Spleen (tissue), 11 donors: Measurements from ENCODE around the gene RNF187. TPM values are rescaled to one million over a fixed set of nuclear protein-coding genes. Genes with fewer than 3 reads are reported as not detected.

Source experiments
- DNase-seq: peaks from one replicate; pipeline ENCODE4 v3.0.0-alpha.2; 2020
- H3K27ac ChIP-seq, 8 donors: fragments of 200-600 bp; sonication (generic) in 7 of 8; 1 replicate in 4 of 8; 2 replicates in 4 of 8; pipeline versions ENCODE4 v1.5.0 to v1.8.0; 2016 to 2021; ENCODE audit warnings: inconsistent platforms in 4 of 8, mild to moderate bottlenecking in 4 of 8, moderate library complexity in 1 of 8
- H3K27me3 ChIP-seq, 7 donors: fragments of 200-600 bp; sonication (generic) in 6 of 7; replicated peaks in 1 of 7; 1 replicate in 4 of 7; 2 replicates in 3 of 7; pipeline versions ENCODE4 v1.5.0 to v1.8.0; 2016 to 2021; ENCODE audit warnings: inconsistent platforms in 3 of 7, mild to moderate bottlenecking in 1 of 7
- H3K36me3 ChIP-seq, 6 donors: fragments of 200-600 bp; sonication (generic) in 5 of 6; 1 replicate in 4 of 6; 2 replicates in 2 of 6; pipeline versions ENCODE4 v1.5.0 to v1.8.0; 2016 to 2021; ENCODE audit warnings: inconsistent platforms in 2 of 6
- H3K4me1 ChIP-seq, 6 donors: fragments of 200-600 bp; sonication (generic) in 5 of 6; 1 replicate in 3 of 6; 2 replicates in 3 of 6; pipeline versions ENCODE4 v1.5.0 to v1.8.0; 2016 to 2021; ENCODE audit warnings: inconsistent platforms in 3 of 6
- H3K4me3 ChIP-seq, 8 donors: fragments of 200-600 bp; sonication (generic) in 7 of 8; 1 replicate in 4 of 8; 2 replicates in 4 of 8; pipeline versions ENCODE4 v1.5.0 to v1.8.0; 2016 to 2021; ENCODE audit warnings: inconsistent platforms in 4 of 8, mild to moderate bottlenecking in 4 of 8, moderate library complexity in 2 of 8
- H3K9me3 ChIP-seq, 8 donors: fragments of 200-600 bp; sonication (generic) in 7 of 8; 1 replicate in 4 of 8; 2 replicates in 4 of 8; pipeline versions ENCODE4 v1.5.0 to v1.8.0; 2016 to 2021; ENCODE audit warnings: inconsistent platforms in 4 of 8
- CTCF ChIP-seq, 11 experiments: fragments of 200-600 bp in 7 of 11; fragments of 450-650 bp in 4 of 11; sonication (generic) in 4 of 11; IDR thresholded peaks in 8 of 11; conservative IDR thresholded peaks in 3 of 11; 1 replicate in 7 of 11; 2 replicates in 4 of 11; pipeline versions ENCODE4 v1.4.0 to v1.8.0; 2016 to 2021; ENCODE audit warnings: antibody characterized with exemption in 11 of 11, inconsistent platforms in 4 of 11, mild to moderate bottlenecking in 1 of 11
- POLR2A ChIP-seq, 3 donors: fragments of 450-650 bp; IDR thresholded peaks; one replicate each; pipeline ENCODE4 v1.5.1; 2017; ENCODE audit warnings: antibody characterized with exemption in 3 of 3, mild to moderate bottlenecking in 1 of 3
- POLR2AphosphoS5 ChIP-seq, 3 donors: sonication (generic); formaldehyde crosslinking; IDR thresholded peaks; one replicate each; pipeline ENCODE4 v1.5.1; 2017; ENCODE audit warnings: antibody characterized with exemption in 3 of 3
- WGBS, 5 donors: extraction: QIAGEN DNeasy Blood & Tissue Kit in 3 of 5; methylation state at CpG; one replicate each; pipeline versions ENCODE4 v1.1.5 to v1.1.7; 2013 to 2018; 5-methylcytosine and 5-hydroxymethylcytosine counted together
- intact Hi-C: fragments of 100-400 bp; cut with DNase I; formaldehyde crosslinking; loops from one replicate; pipeline ENCODE4 v1.15.0; 2023; ENCODE audit warnings: low total_unique reads
- polyA plus RNA-seq, 3 donors: library from polyadenylated mRNA; stranded (reverse); fragments of 200-250 nt; gene quantifications; one replicate each; pipeline ENCODE4 v1.2.1, GENCODE V29; 2013
- total RNA-seq, 7 donors: library from RNA; depleted of rRNA in 3 of 7; stranded (reverse); fragments of >200 nt in 3 of 7; fragmentation: NEBNext Ultra II Directional in 4 of 7; extraction: Animal tissue kit (Norgen Biotek cat#: 25700) in 4 of 7; gene quantifications; one replicate each; pipeline versions ENCODE4 v1.1.0 to v1.2.1, GENCODE V29; 2016 to 2021
- donor health status: healthy with polysubstance abuse.
- donor health status: DM: no; HTN: no; CAD: no; lungs with moderate emphysema.
- donor health status: DM: no; HTN: no; CAD: no.
- donor health status: Bipolar disorder and iron deficiency.
- donor health status: healthy.
- donor health status: DM: no; HTN: no; CAD: no.
- donor health status: DM: yes; HTN: yes; CAD: no.

RNF187 gene
- total and polyA plus RNA-seq, 10 donors = 21.4 to 118 (median 60.4) TPM

- 93 to 100% (median 97%) methylated on average over 3 of the region's 3 CpGs for WGBS, 5 donors
- Histone ChIP-seq H3K4me1 (peaks cover 9 to 47% (median 30%) of the 10 kb centered on the region in 6 donors), H3K4me3 (no peak overlapping the region), H3K9me3 (no peaks in the 10 kb centered on the region), H3K27me3 (peaks cover 0 to 21% (median 0%) of the 10 kb centered on the region in 7 donors), H3K36me3 (peaks cover 0 to 8% (median 0%) of the 10 kb centered on the region in 6 donors), H3K27ac (no peak overlapping the region)
- no peak for DNase-seq
- TF ChIP-seq CTCF (IDR thresholded peaks at IDR 0.05 in 8 of 11, conservative IDR thresholded peaks at IDR 0.05 in 3 of 11) (no peak), POLR2AphosphoS5 (IDR thresholded peaks at IDR 0.05) (no peak), POLR2A (IDR thresholded peaks at IDR 0.05) (no peak)
- intact Hi-C loops = no loop called here
Measured at GRCh38 chr1:228453614-228454013, 33.6 kb upstream of the RNF187 start.

GRCh38 chr1:228454238-228454637 is 32.9 kb upstream of the RNF187 start:
- TF ChIP-seq POLR2AphosphoS5 (IDR thresholded peaks at IDR 0.05) = no peak
- TF ChIP-seq POLR2A (IDR thresholded peaks at IDR 0.05) = no peak
- TF ChIP-seq CTCF (IDR thresholded peaks at IDR 0.05 in 8 of 11, conservative IDR thresholded peaks at IDR 0.05 in 3 of 11) = no peak
- no peak for DNase-seq
- Histone ChIP-seq H3K9me3 (no peaks in the 10 kb centered on the region), H3K27me3 (peaks cover 0 to 28% (median 0%) of the 10 kb centered on the region in 7 donors), H3K36me3 (peaks cover 0 to 8% (median 0%) of the 10 kb centered on the region in 6 donors), H3K4me1 (peaks cover 13 to 53% (median 35%) of the 10 kb centered on the region in 6 donors), H3K27ac (no peak overlapping the region), H3K4me3 (no peak overlapping the region)
- intact Hi-C loops = no loop called here
- WGBS, 5 donors = 61 to 92% (median 88%) methylated on average over 1 of the region's 1 CpG

DNA sequence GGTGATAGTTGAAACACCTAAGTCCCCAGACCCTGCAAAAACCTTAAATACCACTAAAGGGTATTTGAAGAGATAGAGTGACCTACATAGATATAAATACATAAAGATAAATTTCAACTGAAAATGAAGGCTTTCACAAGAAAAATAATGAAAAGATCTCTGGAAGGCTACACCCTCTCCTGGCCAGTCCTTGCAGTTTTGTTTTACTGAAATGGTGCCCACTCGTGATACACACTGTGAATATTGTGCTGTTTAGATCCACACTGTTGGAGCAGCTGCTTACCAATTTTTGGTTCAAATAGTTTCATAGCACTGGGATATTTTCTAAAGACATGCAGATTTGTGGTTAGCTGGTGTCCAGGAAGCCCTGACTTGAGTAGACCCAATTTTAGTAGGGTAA is 31.5 kb upstream of the RNF187 start:
- 20 to 38% (median 29%) methylated on average over 1 of the region's 1 CpG for WGBS, 5 donors
- DNase-seq = no peak
- intact Hi-C loops = no loop called here
- H3K27ac ChIP-seq = peak overlapping the region in 4 of 8 donors; percentile 88 to 95 (median 90)
- TF ChIP-seq POLR2AphosphoS5 (IDR thresholded peaks at IDR 0.05) (no peak), POLR2A (IDR thresholded peaks at IDR 0.05) (no peak), CTCF (IDR thresholded peaks at IDR 0.05 in 8 of 11, conservative IDR thresholded peaks at IDR 0.05 in 3 of 11) (peak in 2 of 11 experiments; percentile 8 to 24)
- H3K9me3 ChIP-seq = no peaks in the 10 kb centered on the region
- H3K4me1 ChIP-seq = peaks cover 13 to 62% (median 41%) of the 10 kb centered on the region in 6 donors
- H3K4me3 ChIP-seq = no peak overlapping the region
- peaks cover 0 to 8% (median 0%) of the 10 kb centered on the region in 6 donors for H3K36me3 ChIP-seq
- peaks cover 0 to 41% (median 0%) of the 10 kb centered on the region in 7 donors for H3K27me3 ChIP-seq

DNA sequence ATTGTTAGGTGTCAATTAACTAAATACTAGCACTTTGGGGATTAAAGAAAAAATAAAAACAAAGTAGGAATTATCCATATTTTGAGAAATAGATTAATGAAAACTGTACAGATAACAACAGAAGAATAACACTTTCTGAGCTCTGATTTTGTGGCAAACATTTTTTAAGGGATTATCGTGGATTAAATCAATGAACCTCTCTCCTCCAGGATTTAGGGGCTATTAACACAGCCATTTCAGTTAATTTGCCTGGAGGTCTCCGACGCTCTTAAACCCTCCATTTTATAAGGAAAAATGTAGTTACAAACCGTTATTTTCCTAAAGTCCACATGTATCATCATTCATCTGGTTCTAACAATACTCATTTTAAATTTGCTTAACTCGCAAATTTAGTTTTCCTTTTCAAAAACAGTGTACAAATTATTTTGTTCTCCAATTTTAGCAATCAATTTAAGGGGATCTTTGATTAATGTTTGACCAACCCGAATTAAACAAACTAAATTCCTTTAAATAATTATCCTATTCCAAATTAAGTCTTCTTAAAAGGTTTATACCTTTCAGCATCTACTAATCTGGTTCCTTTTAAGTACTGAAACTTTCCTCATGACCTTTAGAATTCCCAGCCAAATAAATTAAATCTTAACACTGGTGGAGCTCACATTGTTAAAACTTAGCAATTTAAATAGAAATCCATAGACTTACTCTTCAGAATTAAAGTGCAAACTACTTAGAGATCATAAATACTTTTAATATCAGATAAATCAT is 30.7 kb upstream of the RNF187 start:
- intact Hi-C loops = no loop called here
- TF ChIP-seq POLR2A (IDR thresholded peaks at IDR 0.05) (no peak), POLR2AphosphoS5 (IDR thresholded peaks at IDR 0.05) (no peak), CTCF (IDR thresholded peaks at IDR 0.05 in 8 of 11, conservative IDR thresholded peaks at IDR 0.05 in 3 of 11) (no peak)
- no peak for DNase-seq
- Histone ChIP-seq H3K27me3 (peaks cover 0 to 48% (median 0%) of the 10 kb centered on the region in 7 donors), H3K4me3 (peak overlapping the region; percentile 41 to 85 (median 52)), H3K4me1 (peaks cover 13 to 62% (median 41%) of the 10 kb centered on the region in 6 donors), H3K36me3 (peaks cover 0 to 8% (median 0%) of the 10 kb centered on the region in 6 donors), H3K27ac (peak overlapping the region; percentile 81 to 95 (median 90)), H3K9me3 (no peaks in the 10 kb centered on the region)
- 45 to 63% (median 62%) methylated on average over 6 of the region's 6 CpGs for WGBS, 5 donors
